ENCODE data around the gene GP2.

GP2 gene

GRCh38 chr16:20262248-20262647 lies 65.1 kb downstream of the GP2 start:
- no peak overlapping the region for H3K4me3 ChIP-seq (ENCODE audit: low read length)
- no peak for TF ChIP-seq ZNF274 (IDR thresholded peaks at IDR 0.05; ENCODE audit: low read depth, low read length)

GRCh38 chr16:20260215-20261009 lies 66.9 kb downstream of the GP2 start:
- no peak for TF ChIP-seq ZNF274 (IDR thresholded peaks at IDR 0.05; ENCODE audit: low read depth, low read length)
- no peak overlapping the region for H3K4me3 ChIP-seq (ENCODE audit: low read length)
